Colon (tissue), 2 donors: ENCODE results near the gene NPAS3.

Experiments
- FAIRE-seq: peaks from 2 replicates; lab custom pipeline; 2012; peaks lifted over from hg19 to GRCh38; lab: Jason Lieb, UNC
- donor health status: control.
- donor health status: control.

Gene NPAS3

DNA sequence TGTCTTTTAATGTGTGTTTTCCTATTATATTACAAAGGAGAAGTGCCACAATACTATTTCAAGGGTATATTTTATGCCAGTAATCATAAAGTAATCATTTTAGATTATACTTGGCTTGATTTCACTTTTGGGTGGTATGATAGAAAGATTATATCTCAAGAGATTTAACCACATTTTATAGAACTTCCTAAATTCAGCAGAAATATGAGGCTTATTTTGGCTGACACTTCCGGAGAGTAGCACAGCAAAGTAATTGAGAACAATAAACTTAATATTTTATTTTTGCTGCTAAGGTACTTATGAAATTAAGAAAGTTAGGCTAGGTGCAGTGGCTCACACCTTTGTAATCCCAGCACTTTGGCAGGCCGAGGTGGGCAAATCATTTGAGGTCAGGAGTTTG is 319.1 kb downstream of the NPAS3 start:
- FAIRE-seq: no peak

DNA sequence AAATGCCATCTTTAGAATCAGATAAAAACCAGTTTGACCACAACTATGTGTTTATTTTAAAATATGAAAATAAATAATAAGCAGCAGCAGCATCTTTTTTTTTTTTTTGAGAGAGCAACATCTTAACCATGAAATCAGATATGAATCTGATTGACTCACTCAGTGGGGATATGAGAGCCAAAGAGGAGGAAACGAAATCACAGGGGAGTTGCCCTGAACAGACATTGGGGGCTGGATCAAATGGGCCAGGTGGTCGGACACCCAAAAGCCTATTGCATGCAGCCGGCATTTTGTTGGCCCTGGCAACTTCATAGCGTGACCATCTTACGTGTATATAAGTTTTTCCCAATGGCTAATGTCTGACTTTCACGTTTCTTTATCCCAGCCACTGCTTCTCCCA is 321.1 kb downstream of the NPAS3 start:
- FAIRE-seq: no peak

DNA sequence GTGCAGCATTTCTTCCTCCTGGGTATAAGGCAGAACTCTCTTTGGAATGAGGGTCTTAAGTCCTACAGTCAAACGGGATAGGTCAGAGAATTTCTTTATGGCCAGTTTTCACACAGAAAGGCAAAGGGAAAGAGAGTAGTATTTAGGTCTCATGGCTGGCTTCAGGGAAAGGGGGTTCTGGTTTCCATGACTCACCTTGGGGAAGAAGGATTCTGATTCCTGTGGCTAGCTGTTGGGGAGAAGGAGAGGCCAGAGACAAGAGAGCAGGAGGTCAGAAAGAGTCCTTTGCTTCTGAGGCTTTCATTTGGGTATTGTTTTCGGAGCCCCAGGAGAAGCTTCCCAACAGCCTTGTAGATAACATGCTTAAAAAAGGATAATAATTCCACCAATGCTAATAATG is 332.5 kb downstream of the NPAS3 start:
- no peak for FAIRE-seq

DNA sequence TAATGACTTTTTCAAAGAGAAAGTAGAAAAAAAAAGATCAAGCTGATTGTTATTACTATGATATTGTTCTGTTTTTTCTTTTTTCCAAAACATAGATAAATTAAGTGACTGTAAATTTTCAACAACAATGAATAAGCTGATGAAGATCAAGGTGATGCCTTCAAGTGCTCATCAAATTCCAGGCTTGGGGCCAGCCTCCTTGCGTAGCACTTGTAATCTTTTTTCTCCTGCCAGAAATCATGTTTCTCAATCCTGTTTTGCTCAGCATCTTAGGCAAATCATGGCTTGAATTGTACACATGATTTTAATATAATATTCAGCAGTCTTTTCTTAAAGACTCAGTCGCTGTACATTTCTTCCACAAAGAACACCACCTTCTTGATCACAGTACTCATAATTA is 333.2 kb downstream of the NPAS3 start:
- FAIRE-seq: no peak

DNA sequence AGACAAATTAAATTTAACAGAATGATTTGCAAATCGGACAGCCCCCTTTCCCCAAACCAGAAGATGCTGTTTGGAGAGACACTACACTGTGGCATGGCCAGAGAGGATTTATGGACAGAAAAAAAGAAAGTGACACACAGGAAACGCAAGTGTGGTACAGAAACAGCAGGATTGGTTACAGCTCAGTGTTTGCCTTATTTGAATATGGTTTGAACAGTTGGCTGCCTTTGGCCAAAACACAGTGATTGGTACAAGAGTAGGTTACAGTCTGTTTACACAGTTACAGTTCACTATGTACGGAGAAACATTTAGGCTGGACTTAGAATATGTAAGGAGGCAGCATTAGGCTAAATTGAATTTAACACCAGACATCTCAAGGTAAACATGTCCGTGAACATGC is 335.3 kb downstream of the NPAS3 start:
- no peak for FAIRE-seq

DNA sequence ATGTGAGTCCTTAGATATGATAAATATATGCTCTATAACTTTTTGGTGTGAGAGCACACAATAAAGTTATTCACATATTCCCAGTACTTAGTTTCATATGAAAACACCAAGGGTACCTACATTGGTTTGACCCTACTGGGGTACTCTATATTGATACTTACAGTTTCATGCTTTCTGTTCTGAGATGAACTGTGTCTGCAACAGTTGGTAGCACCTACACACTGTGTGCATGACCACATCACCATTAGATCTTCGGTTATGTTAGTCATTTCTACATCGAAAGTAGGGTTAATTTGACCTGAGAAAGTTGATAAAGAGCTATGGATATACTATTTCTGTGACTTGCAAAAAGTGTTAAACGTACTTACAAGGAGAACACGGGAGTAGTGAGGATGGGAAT is 337.2 kb downstream of the NPAS3 start:
- FAIRE-seq: no peak

DNA sequence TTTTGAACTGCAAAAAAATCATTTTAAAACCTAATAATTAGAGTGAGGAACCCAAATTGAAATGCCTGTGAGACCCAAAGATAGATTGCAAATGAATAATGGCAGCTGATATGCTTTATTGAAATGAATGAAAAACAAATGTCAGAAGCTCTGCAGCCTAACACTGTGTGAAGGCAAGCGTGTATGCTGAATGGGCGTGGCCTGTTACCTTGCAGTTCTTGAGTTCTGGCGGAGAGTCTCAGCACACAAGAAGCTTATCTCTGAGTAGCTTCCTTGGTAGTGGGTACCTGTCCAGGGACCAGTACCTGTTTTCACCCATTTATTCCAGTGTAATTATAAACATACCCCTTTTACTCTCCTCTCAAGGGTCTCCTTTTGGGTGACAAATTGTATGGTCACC is 341.2 kb downstream of the NPAS3 start:
- FAIRE-seq: no peak

DNA sequence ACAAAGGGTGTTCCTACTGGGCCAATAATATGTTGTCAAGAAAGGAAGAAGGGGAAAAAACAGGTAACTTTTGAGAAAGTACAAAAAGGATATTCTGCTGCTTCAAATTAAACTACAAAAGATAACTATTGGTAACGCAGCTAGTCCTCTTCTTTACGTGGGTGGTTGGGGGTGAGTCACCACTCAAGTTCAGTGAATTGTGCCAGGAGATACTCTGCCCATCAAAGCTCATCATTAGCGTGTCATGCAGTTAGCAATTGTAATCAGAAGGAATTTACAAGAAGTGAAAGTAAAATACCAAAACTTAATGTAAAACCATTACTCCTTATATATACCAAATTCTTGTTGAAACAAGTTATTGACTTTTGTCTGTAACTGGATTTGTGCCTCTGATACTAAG is 342.0 kb downstream of the NPAS3 start:
- FAIRE-seq: no peak

DNA sequence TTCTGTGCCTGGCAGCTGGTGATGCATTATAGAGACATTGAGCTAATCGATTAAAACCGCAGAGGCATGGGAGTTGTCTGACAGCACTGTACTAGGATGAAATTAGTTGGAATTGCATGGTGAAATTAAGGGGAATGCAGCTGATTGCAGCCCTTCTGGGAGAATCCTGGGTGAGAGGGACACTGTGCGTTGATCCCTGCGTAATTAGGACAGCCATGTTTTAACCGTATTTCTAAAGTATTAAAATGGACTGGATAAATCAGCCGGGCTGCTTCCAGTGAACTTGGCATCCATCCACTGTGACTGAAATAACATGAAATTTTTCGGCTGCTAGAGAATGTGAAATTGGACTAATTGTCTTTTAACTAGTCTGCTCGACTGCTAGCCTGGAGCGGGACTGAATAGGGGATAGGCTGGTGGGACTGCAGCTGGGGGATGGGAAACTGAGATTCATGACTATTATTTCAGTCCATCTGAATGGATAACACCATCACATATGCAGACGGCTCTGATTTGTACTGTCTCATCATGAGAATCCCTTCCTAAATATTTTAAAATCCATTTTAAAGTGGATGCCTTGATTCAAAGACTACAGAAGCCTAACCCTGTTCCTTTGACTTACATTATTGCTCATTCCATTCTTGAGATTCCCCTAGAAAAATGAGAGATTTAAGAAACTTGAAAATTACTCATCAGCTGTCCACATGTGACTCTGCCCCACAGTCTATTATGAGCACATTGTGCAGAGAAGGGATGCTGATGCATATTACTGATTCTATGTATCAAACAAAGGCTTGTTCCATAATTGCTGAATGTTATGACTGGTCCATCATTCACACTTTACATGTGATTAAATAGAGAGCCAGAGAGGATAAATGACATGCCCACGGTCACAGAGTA is 343.9 kb downstream of the NPAS3 start:
- no peak for FAIRE-seq

DNA sequence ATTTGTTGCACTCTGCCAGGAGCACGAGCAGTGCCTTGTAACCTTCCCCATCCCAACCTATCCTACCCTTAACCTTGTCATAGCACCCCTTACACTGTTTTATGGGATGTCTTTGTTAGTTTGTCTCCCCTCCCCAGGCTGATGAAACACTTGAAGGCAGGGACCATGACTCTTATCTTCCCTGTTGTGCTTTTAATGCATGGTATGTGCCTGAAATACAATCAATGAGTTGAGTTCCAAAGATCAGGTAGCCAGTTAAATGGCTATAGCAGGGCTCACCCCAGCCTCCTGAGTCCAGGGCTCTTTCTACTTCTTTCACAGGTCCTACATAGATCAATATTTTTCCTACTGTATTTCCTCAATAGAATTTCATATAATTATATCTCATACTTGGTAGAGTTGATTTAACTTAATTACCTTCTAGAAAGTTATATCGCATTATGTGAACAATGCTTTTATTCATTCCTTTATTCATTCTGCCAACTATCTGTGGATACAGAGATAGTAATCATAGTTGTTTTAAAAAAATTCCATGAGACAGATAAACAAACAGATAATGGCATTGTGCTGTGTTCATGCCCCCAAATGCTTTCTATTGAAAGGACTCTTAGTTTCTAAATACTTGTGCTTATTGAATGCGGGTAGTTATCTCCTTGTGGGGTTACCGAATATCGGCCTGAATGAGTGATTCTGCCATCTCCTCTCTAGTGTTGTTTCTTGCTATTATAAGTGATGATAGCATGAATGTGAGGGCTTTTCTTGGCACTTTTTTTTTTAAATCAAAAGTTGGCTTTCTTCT is 347.4 kb downstream of the NPAS3 start:
- FAIRE-seq: no peak

DNA sequence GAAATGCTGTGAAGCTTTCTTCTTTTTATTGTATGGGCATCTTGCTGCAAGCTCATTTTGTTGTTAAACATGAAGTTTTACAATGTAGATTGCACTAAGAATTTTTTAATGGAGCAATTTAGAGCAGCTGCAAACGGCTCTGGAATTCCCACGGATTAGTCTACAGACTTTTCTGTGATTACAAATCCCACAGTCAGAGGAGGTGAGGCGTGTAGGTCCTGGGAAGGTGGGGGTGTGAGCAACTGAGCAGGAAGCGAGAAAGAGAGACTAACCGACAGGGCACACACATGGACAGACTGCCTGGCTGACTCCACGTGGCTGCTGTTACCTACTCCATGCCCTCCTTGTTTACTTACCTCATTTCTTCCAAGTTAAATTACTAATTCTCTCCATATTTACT is 348.5 kb downstream of the NPAS3 start:
- FAIRE-seq: no peak

DNA sequence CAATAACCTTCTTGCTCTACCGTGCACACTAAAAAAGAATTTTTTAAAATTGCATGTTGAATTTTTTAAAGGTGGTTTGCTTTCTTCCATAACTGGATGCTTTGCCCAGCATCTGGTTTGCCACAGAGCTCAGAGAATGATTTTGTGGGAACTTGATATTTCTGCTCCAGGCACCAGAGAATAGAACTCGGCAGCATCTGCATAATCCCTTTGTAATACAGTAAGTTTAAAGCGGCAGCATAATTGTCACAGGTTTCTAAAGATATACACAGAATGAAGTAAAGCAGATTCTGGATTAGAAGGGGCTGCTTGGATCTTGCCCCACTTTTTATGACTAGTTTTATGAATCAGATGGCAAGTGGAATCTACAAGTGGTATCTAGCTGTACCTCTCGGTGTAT is 352.0 kb downstream of the NPAS3 start:
- no peak for FAIRE-seq

DNA sequence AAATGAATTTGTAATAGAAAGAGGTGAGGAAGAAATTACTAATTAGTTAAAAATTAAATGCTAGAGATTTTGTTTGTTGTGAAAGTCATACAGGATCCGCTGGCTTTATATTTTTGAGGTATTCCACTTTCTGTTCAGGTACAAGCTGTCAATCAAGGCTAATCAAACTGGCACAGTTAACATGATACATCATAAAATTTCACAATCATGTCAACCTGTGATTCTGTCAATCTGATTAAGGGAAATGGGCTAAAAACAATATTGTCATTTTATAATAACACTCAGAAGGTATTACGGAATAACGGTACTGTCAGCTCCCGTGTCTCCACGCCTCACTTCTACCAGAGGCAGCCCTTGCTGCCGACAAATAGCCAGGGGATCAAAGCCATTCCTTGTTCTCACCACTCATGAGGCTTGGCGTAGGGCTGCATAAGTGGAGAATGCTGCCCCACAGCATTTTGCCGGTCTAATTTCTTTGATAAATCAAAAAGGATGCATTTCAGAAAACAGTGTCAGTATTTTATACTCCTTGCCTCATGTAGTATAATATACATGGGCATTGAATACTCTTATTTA is 352.9 kb downstream of the NPAS3 start:
- FAIRE-seq: no peak

DNA sequence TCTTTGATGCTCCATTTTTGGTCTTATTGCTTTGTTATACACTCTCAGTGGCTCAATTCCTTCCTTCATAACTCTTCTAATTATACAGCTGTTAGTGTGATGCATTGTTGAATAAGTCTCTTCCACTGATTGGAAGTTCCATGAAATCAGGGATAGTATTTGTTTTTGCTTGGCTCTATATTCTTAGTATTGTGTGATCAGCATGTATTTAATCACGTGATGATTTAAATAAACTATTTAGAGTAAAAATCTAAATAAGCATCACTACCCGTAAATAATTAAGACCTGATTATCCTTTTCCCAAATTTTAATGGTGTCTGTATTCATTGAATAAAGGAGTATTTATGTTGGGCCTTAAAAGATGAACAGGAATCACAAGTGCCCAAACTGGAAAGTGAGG is 355.7 kb downstream of the NPAS3 start:
- no peak for FAIRE-seq

DNA sequence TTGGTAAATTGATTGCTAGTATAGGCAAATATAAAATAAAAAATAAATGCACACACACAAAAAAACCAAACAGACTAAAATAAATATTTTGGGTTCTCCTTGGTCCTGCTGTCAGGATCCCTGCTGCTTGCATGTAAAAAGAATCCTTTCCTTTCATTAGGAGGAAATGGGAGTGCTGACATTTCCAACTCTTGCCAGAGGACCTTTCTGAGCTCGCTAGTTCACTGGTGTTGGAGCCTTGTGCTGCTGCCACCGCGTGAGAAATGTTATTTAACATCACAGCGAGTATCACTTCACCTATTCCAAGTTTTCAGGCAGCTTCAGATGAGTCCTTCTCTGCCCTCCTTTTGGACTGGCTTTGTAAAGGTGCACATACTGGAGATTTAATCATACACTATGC is 358.9 kb downstream of the NPAS3 start:
- FAIRE-seq: no peak

DNA sequence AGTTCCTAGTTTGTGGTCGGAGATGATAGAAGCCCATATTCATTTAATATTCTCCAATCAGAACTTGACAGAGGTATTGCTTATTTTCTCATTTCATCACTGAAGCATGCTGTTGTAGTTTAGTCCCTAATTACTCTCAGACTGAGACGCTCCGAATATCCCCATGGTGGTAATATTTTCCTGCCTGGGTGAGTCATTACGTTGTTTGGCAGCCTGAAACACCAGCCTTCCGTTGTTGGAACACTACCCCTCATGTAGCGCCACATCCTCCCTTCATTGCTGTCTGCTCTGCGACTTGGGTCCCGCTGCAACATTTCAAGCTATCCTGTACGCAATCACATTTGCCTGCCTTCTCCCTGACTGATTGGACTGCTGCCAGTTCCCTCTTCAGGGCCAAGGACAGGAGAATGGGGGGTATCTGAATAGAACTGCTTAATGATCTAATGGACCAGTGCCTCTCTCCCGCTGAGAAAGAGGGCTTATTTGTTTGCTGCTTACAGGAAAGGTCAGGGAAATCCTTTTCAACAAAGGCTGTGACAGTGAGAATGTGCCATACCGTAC is 369.1 kb downstream of the NPAS3 start:
- no peak for FAIRE-seq

DNA sequence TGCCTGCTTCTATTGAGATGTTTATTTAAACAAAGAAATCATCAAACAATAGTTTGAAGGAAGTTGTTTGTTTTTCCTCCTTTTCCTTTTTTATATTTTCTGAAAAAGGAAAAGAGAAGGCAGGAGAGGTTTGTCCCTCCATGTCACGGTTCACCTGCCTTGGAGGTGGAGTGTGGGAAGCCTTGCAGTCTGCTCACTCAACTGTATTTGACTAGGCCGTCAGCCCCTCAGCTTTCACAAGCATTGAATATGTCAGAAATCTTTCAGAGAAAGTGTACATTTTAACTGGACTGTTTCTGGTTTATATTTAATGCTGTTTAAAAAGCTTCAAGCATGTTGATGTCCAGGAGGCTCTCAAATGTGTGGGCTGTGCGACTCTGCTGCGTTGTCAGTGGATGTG is 370.4 kb downstream of the NPAS3 start:
- FAIRE-seq: no peak

DNA sequence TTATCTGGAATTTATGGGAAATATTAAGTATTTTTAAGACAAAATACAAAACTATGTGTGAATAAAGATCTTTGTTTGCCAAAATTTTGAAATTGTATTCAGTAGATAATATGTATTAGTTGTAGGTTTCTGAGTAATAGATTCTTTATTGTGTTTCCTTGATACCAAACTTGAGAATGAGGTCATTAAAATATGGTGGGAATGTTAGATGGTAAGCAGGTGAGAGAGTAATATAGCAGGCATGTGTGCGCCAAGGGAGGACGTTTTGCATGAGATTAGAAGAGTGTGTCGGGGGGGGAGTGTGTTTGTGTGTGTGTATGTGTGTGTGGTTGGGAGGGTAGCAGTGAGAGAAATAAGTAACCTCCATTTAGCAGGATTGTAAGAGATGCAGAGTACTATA is 376.5 kb downstream of the NPAS3 start:
- no peak for FAIRE-seq

DNA sequence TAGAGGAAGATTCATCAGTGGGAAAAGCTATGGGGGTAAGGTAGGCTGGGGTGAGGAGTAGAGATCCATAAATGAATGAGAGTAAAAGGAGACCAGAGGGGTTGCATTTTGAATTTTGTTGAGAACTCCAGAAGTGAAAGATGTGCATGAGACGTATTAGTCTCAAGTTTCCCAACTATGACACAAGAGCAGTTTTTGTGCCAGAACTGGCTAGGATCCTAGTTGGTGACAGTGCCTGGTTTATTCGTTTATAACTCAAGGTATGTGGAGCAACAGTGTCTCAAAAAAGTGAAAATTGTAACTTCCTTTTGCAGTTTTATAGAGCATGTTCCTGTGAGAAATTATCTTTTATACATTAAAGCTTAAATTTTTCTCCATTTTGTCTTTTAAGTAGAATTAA is 377.0 kb downstream of the NPAS3 start:
- no peak for FAIRE-seq

DNA sequence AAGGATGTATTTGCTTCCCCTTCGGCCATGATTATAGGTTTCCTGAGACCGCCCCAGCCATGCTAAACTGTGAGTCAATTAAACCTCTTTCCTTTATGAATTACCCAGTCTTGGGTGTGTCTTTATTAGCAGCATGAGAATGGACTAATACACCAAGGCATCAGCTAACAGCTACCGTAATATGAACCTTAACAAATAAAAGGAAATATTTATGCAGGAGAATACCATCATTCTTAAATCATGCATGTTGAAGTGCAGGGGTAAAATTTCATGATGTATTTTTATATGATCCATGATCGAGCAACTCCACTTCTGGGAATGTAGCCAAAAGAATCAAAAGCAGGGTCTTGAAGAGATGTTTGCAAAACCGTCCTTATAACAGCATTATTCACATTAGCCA is 379.0 kb downstream of the NPAS3 start:
- FAIRE-seq: no peak

DNA sequence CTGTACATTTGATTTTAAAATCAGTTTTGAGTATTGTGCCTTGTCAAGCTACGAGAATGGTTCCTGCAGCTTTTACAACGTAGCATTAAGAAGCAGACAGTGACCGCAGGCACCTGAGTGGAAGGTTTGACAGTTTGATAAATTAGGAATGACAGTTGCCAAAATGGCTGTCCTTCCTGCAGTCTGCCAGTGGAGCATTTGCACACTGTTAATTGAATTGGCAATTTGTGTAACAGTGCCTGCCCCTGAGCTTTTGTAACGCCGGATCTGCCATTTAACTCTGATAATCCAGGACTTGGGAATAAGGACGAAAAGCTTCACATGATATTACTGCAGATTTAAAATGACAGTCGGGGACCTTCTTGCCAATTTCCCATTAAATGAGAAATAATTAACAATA is 385.3 kb downstream of the NPAS3 start:
- no peak for FAIRE-seq

DNA sequence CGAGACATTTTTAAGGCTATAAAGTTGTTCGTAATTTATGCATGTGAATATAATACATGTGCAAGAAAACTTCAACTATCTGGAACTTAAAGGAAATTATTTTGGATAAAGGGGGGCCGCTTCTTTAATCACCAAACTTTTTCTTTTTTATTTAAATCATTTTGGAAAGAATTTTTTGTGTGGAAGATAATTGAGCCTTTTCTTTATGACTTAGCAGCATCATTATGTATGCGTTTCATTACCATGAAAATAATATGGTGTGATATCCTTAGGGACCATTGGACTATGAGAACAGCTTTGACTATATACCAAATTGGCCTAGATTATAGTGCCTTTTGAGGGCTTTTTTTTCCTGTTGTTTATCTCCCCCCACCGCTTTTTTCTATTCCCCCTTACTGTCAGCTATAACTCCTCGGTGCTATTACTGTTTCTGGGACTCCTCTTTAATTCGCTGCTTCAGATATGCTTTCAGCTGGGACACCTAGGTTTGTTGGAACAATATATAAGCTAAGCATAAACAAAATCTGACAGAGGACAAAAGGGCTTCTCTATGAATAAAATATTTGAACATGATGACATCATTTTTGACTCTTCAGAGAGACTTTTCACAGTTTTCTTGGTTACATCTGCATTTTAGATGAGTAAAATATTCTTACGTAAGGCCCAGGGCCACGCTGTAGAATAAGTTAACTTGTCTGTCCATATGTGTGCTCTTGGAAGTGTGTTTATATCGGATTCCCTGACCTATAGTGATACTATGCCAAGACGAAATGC is 392.7 kb downstream of the NPAS3 start:
- FAIRE-seq: no peak
